Eye (tissue), 1 donor: ENCODE data around the gene ARSA.
A peak's percentile ranks its signal among the peaks of the same experiment; 100 is the strongest.
"Not testable (repeated sequence)": the region's sequence is repeated elsewhere in the genome, so short reads cannot be mapped to it uniquely, and the experiment has no call there.

Experiments
- DNase-seq: peaks from one replicate; pipeline ENCODE4 v3.0.0-alpha.2; 2015

ARSA gene

GRCh38 chr22:50654664-50655063, 26.7 kb upstream of the ARSA start:
- DNase-seq, result not testable (repeated sequence)

- no peak for DNase-seq
Measured at GRCh38 chr22:50653256-50653655, 25.3 kb upstream of the ARSA start.

GRCh38 chr22:50643821-50644101, 15.8 kb upstream of the ARSA start:
- DNase-seq, result not testable (repeated sequence)

GRCh38 chr22:50643021-50643820, 15.3 kb upstream of the ARSA start:
- DNase-seq, result not testable (repeated sequence)

- peak; percentile 89 for DNase-seq
Measured at GRCh38 chr22:50641696-50642607, 14.0 kb upstream of the ARSA start.

GRCh38 chr22:50640857-50641647, 13.1 kb upstream of the ARSA start:
- peak; percentile 52 for DNase-seq

GRCh38 chr22:50640296-50640695, 12.3 kb upstream of the ARSA start:
- DNase-seq, result not testable (repeated sequence)

- DNase-seq, result no peak
Measured at GRCh38 chr22:50635591-50635990, 7.6 kb upstream of the ARSA start.

GRCh38 chr22:50633771-50634170, 5.8 kb upstream of the ARSA start:
- DNase-seq, result no peak

- DNase-seq, result no peak
Measured at GRCh38 chr22:50633086-50633485, 5.1 kb upstream of the ARSA start.

GRCh38 chr22:50630376-50630775, 2.4 kb upstream of the ARSA start:
- DNase-seq, result no peak

- peak; percentile 11 for DNase-seq
Measured at GRCh38 chr22:50628543-50629134, 687 bp upstream of the ARSA start.

- no peak for DNase-seq
Measured at GRCh38 chr22:50626850-50627641, 906 bp downstream of the ARSA start.

- DNase-seq, result no peak
Measured at GRCh38 chr22:50626314-50626849, 1.6 kb downstream of the ARSA start.

- no peak for DNase-seq
Measured at GRCh38 chr22:50625568-50626313, 2.2 kb downstream of the ARSA start.

GRCh38 chr22:50625131-50625567, 2.8 kb downstream of the ARSA start:
- no peak for DNase-seq

- no peak for DNase-seq
Measured at GRCh38 chr22:50624347-50625130, 3.4 kb downstream of the ARSA start.

GRCh38 chr22:50622723-50623327, 5.1 kb downstream of the ARSA start:
- DNase-seq, result no peak

GRCh38 chr22:50621948-50622722, 5.8 kb downstream of the ARSA start:
- DNase-seq, result peak; percentile 6
